NCI-H2196 (cell line): ENCODE data around the gene NFASC.

Experiments
- DNase-seq: peaks from one replicate; lab custom pipeline; 2025; ENCODE audit not compliant: unreplicated experiment; lab: John Stamatoyannopoulos, UW

The NFASC gene

DNA sequence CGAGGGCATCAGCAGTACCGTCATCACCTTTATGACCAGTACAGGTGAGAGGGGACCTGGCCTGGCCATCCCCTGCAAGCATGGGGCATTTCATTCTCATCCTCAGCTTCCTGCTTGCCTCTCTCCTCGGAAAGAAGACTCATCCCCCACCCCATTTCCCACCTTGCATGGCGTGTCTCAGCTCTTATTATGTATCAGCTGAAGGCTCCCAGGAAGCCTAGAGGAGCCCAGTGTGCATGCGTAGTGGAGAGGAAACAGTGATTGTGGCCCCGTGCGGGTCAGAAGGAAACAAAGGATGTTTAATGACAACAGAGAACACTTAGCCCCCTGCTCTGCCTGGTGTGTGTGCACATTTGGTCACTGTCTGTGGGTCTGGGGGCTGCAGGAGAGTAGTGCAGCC lies 132.0 kb downstream of the NFASC start:
- no peak for DNase-seq

DNA sequence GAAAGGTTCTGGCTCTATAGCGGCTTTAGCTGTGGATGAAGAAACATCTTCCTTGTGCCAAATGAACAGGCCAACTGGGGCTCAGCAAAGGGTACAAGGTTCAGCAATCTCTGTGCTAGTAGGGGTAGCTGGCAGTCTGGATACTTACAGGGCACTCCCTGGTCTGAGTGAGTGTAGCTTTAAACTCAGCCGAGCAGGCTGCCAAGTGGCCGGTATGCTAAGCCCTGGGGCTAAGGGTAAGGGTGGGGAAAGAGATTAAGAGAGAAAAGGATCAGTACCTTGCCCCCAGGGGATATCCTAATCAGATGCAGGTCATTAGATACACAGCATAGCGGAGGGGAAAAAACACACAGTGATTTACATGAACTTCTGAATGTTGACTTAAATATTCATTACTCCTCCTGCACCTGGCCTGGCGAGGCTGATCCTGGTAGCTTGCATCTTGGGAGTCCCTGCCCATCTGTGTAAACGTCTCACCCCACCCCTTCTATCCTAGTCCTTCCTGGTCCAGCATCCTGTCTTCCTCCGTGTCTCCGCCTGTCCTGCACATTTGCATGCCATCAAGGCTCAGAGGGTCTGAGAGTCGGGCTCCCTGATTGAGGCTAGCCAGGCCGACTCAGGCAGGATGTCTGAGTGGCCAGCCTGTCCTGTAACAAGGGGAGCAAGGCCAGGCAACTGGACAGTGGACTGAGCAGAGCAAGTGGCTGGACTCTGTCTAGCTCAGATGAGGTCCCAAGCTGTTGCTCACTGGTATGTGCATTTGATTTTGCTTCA lies 132.9 kb downstream of the NFASC start:
- DNase-seq = no peak

DNA sequence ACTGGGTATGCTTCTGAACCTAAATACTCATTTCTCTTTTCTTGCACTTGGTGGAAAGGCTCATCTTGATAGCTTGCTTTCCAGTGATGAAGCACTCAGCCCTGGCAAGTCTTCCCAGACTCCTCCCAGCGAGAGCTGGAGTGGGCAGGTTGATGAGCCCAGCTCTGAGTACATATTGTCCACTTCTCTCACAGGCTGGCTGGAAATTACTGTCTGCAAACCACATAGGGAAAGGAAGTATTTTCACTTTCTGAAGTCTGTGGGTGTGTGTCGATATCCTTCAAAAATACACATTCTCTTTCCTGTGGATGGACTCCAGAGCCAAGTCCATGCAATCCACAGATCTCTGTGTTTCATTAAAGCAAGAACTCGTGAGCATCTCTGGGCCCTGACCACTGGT lies 133.7 kb downstream of the NFASC start:
- DNase-seq = no peak

DNA sequence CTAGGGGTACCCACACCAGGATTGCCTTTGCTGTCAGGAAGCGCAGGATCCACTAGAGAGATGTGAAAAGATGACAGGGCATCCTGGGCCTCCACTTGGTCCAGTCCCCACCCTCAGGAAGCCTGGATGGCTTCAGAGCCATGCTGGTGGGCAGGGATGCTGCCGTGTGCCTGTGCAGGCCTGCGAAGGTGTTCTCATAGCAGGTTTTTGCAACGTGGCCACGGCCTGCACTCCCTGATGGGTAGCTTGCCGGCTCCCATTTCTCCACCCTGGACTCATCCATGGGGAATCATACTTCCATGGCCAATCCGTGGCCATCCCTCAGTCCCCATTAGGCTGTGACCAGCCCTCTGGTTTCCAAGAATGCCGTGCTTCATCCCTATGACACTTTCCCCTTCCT lies 138.2 kb downstream of the NFASC start:
- DNase-seq = no peak

DNA sequence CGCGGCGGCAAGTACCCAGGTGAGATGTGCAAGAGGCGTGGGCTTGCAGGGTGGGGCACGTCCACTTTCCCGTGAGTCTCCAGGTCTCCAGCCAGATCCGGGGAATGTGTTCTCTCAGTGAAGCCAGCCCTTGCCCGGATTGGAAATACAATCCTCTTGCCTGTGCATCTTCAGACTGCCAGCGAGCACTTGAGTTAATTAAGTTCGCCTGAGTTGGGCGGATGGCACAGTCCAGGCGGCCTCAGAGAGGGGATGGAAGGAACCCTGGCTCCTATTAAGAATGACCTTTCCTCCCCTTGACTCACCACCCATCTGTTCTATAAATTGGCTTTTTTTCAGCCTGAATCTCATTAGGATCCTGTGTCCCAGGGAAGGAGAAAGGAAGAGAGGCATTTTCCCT lies 139.0 kb downstream of the NFASC start:
- no peak for DNase-seq

DNA sequence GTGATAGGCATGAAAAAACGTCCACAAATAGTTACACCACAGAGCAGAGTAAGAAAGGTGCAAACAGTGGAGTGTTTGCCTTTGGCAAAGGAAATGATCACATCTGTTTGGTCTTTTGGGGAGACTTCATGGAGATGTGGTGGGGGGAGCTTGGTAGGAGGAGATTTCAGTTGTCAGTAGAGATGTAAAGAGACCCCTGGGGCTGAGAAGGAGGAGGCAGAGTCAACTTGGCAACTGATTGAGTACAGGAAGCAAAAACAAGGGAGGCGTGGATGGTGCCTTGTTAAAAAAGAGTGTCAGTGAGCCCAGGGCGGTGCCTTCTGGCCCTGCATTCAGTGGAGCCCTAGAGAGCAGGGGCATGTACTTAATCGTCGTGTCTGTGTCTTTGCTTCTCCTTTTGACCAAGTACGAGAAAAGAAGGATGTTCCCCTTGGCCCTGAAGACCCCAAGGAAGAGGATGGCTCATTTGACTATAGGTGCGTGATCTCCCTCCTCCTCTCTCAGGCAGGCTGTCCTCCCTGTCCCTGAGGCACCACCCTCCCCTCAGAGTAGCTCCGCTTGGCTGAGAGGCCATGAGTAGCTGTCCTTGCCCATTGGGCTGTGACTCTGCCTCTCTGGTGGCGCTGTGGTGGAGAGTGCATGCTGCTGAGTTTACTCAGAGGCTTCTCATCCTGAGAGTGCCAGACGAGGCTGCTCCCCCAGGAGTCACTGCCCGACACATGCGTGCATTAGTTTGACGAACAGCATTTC lies 141.9 kb downstream of the NFASC start:
- DNase-seq = no peak

DNA sequence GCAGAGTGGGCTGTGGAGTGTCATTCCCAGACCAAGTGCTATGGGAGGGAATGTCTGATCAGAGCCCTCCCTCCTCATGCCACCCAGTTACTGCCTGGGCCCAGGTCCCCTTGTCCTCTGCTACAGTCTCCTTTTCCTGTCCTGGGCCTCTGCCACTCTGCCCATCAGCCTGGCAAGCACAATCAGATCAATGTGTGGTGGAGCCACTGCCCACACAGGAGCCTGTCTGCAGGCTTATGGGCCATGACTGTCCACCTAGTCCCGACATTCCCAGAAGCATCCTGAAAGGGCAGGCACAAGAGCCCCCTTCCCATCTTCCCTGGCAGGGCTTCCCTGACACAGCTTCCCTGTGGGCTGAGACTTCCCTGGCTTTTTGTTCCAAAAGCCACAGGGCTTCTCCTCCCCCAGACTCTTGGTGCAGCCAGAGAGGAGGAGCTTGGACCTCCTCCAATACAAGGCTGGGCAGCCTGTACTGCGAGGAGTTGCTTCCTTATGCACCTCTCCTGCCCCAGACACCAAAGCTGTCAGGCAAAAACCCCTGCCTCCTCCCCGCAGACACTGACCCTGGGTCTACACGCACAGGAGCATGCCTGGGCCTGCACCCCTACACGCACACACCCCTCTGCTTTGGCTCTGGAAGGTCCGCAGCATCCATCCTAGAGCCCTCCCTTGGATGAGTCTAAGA lies 143.2 kb downstream of the NFASC start:
- peak; percentile 68 for DNase-seq

DNA sequence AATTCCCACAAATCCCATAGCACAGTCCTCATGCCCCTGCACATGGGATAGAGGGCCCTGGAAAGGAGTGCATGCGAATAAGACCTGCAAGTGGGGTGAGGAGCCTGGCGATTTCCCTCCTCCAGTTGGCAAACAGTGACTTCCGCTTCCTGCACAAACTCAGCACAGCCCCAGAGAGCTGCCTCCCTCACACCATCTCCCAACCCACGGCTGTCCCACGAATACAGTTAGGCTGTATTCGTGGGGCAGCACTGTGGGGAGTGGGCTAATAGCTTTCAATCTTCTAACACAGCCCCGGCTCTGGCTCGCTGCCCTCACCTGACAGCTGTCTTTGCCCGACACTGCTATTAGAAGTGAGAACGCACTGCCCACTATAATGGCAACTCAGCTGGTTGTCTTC lies 144.1 kb downstream of the NFASC start:
- DNase-seq = no peak

DNA sequence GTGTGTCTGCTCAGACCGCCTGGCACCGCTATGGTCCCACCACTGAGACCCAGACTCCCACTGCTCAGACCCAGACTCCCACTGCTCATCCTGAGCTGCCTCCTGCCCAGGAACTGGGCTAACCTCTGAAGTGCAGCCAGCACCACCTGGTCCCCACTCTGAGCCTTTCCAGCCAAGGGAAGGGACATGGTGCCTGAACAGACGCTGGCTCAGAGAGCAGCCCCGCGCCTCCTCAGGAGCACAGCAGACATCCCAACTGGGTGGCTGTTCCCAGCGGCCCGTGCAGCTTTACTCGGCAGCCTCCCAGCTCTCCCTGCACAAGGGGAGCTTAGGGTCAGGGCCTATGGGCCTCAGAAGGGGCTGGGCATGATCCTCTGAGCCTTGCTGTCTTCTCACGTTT lies 144.6 kb downstream of the NFASC start:
- no peak for DNase-seq

DNA sequence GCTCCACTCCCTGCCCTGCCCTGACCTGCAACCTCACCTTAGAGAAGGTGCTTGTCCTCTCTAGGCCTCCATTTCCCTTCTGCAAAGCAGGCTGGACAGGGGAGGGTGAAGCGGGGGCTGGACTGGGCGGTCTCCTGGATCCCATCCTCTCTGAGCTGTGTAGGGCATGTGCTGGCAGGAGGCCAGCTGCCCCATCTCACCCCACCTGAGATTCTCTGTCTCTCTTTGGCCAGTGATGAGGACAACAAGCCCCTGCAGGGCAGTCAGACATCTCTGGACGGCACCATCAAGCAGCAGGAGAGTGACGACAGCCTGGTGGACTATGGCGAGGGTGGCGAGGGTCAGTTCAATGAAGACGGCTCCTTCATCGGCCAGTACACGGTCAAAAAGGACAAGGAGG lies 145.4 kb downstream of the NFASC start:
- DNase-seq = no peak

DNA sequence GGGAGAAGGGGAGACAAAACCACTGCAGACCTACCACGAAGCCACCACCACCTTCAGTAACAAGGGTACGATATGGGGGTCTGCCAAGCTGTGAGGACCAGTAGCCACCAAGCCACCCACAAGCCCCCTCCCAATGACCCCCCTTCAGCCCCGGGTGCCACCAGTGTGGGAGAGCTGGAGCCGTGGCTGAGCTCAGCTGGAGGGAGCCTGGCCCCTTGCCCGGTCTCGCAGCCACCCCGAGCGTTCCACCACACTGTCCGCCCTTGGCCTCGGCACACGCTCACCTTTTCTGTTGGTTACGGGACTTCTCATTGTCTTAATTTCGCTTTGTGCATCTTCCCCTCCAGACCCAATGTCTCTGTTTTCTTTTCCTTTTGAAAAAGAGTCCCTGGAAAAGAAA lies 145.9 kb downstream of the NFASC start:
- DNase-seq = no peak

DNA sequence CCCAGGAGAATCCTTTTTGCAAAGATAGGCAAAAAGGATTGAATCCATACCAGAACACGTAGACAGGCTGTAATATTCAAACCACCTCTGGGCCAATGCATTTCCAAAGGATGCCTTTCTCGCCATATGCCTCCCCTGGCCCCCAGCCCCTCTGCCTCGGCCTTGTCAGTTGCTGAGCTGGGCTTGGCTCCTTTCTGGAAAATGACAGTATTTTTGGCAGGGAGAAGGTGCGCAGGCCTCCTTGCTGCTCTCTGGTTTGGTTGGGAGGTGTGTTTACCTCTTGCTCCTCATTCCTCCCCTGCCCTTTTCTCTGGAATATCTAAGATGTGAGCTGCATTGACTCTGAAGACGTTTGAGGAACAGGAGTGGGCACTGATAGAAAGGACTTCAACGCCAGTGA lies 146.3 kb downstream of the NFASC start:
- no peak for DNase-seq

DNA sequence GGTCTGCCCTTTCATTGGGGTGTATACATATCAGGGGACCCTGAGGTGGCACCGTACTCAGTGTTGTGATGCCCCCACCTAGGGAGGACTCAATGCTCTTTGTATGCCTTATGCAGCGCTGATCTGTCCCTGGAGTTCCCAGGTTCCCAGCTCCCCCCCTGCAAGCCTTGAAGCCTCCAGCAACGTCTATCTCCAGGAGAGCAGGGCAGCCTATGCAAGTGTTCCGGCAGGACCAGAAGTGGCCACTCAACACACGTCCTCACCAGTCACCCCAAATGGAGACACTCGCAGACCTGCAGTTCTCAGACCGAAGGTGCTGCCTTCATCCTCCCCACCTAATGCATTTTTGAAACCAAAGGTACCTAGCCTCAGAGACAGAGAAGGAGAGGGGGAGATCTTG lies 147.1 kb downstream of the NFASC start:
- no peak for DNase-seq

DNA sequence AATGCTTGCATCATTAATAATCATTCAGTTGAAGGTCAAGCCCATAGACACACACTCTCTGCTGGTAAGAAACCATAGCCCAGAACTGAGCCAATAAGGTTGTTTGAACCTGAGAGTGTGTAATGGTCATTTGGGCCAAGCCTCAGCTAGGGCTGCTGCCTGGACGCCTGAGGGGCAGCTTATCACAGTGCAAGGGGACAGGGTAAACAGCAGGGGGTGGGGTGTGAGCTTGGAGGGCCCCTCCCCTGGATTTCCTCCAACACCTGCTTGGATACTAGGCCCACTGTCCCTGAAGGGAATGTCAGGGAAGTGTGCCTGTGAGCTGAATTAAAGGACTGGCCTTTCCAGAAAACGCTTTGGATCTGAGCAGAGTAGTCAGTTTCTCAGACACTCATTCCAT lies 147.7 kb downstream of the NFASC start:
- DNase-seq = no peak

DNA sequence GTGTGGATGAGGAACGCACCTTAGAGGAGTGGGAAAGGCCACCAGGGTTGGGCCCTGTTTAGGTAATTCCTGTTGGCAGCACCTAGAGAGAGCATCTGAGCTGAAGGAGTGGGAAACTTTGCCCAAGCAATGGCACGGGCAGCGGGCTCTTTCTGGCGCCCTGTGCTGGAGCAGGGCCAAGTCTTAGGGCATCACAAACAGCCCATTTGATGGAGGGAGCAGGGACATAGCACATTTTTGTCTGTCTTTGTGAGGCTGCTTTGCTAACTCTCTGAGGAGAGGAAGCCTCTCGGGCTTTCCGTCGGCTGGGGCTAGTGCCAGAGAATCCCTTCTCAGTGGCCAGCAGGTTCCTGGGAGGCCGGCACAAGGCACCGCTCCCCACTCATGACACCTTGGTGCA lies 149.8 kb downstream of the NFASC start:
- DNase-seq = no peak

DNA sequence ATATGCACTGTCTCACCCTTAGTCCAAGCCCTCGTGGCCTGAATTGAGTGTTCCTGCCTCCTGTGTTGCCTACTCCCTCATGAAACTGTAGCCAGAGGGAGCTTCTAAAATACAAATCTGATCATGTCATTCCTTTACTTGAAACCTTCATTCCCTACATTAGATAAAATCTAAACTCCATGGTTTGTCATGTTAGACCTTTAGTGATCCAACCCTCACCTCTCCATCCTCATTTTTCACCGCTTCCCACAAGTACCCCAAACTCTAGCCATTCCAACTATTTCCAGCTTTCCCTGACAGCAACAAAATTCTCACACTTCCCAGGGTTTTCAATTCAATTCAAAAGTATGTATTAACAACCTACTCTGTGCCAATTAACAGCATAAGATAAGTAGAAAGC lies 154.0 kb downstream of the NFASC start:
- DNase-seq = no peak

DNA sequence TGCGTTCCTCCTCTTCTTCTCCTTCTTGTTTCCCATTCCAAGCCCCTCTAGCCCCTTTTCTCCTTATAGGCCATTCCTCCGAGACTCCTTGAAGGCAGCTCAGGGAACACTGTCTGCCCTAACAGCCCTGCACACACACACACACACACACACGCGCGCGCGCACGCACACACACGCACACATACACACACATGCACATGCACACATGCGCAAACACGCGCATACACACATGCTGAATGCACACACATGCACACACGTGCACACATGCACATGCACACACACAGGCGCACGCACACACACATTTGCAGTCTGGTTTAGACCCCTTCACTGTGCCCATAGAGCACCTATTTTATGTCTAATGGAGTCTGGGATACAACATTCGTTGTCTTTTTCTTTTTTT lies 154.6 kb downstream of the NFASC start:
- DNase-seq = no peak

DNA sequence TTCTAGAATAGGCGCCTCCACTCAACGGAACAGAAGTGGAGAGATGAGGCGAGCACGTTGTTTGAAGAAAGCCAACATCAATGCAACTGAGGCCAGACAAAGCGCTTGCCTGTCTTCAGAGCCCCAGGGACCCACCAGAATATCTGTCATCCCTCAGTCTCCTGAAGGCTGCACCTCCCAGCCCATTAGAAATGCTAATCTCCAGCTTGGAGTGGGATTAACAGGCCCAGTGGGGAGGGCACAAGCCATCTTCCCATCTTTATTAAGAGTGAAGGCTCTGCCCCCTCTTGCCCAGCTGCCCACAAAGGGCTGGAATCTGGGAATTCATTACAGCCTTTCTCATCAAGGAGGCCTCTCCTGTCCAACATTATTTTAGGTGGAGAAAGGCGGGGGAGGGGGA lies 155.5 kb downstream of the NFASC start:
- no peak for DNase-seq

DNA sequence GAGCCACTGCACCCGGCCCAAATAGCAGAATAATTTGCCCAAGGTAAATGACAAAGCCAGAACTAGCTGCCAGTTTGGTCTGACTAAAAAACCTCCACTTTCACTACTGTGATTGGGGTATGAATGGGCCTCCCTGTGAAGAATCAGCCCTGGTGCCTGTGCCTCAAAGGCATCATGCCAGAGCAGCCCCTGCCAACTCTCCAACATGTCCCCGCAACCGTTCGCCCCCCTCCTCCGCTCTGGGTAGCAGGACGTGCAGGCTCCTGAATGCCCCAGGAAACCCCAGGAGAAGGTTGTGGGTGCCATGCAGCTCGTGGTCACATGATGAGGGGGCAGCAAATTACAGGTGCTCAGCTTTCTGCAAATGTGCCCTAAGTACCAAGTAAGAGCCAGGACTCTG lies 157.7 kb downstream of the NFASC start:
- no peak for DNase-seq

DNA sequence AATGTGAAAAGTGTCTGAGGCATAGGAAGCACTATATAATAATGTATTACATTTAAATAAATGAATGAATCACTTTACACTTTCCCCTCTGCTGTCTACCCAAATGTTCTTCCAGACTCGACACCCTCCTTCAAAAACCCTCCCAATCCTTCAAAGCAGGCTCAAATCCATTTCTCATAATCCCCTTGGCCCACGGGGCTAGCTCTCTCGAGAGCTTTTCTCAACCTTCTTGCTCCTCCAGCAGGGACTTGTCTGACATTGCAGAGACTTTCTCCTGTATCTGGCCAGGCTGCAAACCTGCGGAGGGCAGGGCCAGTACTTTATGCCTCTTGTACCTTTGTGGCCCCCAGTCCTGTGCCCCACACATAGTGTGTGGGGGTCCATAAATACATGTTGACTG lies 158.3 kb downstream of the NFASC start:
- no peak for DNase-seq

DNA sequence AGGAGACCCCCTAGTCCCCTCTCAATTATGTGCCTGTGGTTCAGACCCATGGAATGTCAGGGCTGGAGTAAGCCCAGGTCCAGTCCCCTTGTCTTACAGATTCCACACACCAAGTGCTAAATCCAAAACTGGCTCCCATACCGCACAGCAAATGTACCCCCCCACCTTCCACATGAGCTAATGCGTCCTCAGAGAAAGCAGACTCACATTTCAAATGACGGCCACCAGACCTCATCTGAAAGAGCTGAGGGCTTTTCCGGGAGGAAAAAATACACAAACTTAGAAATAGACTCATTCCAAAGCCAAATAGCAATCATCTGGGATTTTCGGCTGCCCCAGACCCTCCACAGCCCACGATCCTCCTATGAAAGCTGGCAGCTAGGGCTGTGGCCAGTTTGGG lies 159.6 kb downstream of the NFASC start:
- DNase-seq = no peak

DNA sequence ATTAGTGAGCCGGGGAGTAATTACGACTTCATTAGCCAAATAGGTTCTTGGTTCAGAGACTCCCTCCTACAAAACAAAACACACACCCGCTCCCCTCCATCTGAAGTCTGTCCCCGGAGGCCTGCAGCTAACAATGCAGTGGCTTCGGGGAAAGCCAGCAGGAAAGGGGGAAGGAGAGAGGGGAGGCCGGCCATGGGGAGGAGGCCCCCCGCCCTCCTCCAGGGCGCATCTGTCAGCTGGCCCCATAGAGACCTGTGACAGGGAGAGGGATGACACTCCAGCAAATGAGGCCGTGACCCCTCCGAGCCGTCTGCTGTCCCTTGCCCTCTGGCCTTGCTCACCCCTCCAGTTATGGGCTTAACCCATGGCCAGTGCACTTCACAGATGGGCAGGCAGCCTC lies 160.2 kb downstream of the NFASC start:
- no peak for DNase-seq
